GM12891 (cell line): ENCODE results near the gene PHACTR3.

Experiments
- POLR2A ChIP-seq: IDR thresholded peaks from 2 replicates; pipeline ENCODE4 v1.6.1; 2011; ENCODE audit warnings: low read depth, low read length, control low read depth
- POLR2AphosphoS5 ChIP-seq: IDR thresholded peaks from 2 replicates; pipeline ENCODE4 v1.6.1; 2011; ENCODE audit warnings: low read depth, low read length, control low read depth
- TAF1 ChIP-seq: IDR thresholded peaks from 2 replicates; pipeline ENCODE4 v1.6.1; 2011; ENCODE audit warnings: low read depth, low read length, control low read depth

- no peak for TF ChIP-seq TAF1
- TF ChIP-seq POLR2A = no peak
- no peak for TF ChIP-seq POLR2AphosphoS5
These were observed 197.7 kb downstream of the PHACTR3 start for GRCh38 chr20:59802018-59802417.
